CD8-positive, alpha-beta memory T cell (primary cell): ENCODE measurements around the gene CD1C. TPM values are rescaled to one million over a fixed set of nuclear protein-coding genes. Genes with fewer than 3 reads are reported as not detected.

Experiments
- CTCF ChIA-PET: fragments of 350-600 bp; sonication (Branson Sonifier 250); formaldehyde crosslinking; loops from one replicate; lab custom pipeline; 2021; ENCODE audit warnings: antibody characterized with exemption; lab: Charles Lee
- POLR2A ChIA-PET: fragments of 350-600 bp; sonication (Branson Sonifier 250); formaldehyde crosslinking; loops from one replicate; lab custom pipeline; 2021; ENCODE audit warnings: antibody characterized with exemption; lab: Charles Lee
- DNase-seq, 5 donors: peaks; one replicate each; pipeline versions ENCODE4 v3.0.0 to v3.0.0-alpha.2; 2020 to 2022; ENCODE audit warnings: mixed read lengths in 1 of 5
- H3K27ac ChIP-seq: one replicate; pipeline ENCODE4 v1.7.0; 2013; ENCODE audit warnings: low read depth, mild to moderate bottlenecking, low read length, moderate library complexity
- H3K27me3 ChIP-seq: 2 replicates; pipeline ENCODE4 v1.7.0; 2013; ENCODE audit warnings: low read length, mild to moderate bottlenecking; ENCODE audit not compliant: insufficient read depth, poor library complexity, severe bottlenecking
- H3K36me3 ChIP-seq: 2 replicates; pipeline ENCODE4 v1.7.0; 2013; ENCODE audit warnings: mild to moderate bottlenecking, low read length, moderate library complexity; ENCODE audit not compliant: insufficient read depth
- H3K4me1 ChIP-seq: 2 replicates; pipeline ENCODE4 v1.7.0; 2013; ENCODE audit warnings: mild to moderate bottlenecking, low read length, moderate library complexity; ENCODE audit not compliant: insufficient read depth
- H3K4me3 ChIP-seq: 2 replicates; pipeline ENCODE4 v1.7.0; 2013; ENCODE audit warnings: mild to moderate bottlenecking, low read length
- H3K9me3 ChIP-seq: 2 replicates; pipeline ENCODE4 v1.7.0; 2013; ENCODE audit warnings: mild to moderate bottlenecking, low read length
- H3K27ac Mint-ChIP-seq, 8 donors: one replicate each; pipeline ENCODE4 v1.8.0; 2020 to 2021; ENCODE audit warnings: mixed read lengths in 8 of 8, mild to moderate bottlenecking in 6 of 8, inconsistent platforms in 3 of 8, moderate library complexity in 3 of 8
- H3K27me3 Mint-ChIP-seq, 2 donors: one replicate each; pipeline ENCODE4 v1.8.0; 2020 to 2021; ENCODE audit warnings: mixed read lengths in 2 of 2, mild to moderate bottlenecking in 1 of 2, moderate library complexity in 1 of 2
- H3K36me3 Mint-ChIP-seq, 3 donors: one replicate each; pipeline ENCODE4 v1.8.0; 2020 to 2021; ENCODE audit warnings: mixed read lengths in 3 of 3, inconsistent platforms in 1 of 3, mild to moderate bottlenecking in 1 of 3
- H3K4me1 Mint-ChIP-seq, 3 donors: one replicate each; pipeline ENCODE4 v1.8.0; 2020 to 2021; ENCODE audit warnings: mixed read lengths in 3 of 3, inconsistent platforms in 1 of 3, mild to moderate bottlenecking in 1 of 3
- H3K4me3 Mint-ChIP-seq, 7 donors: one replicate each; pipeline ENCODE4 v1.8.0; 2020 to 2021; ENCODE audit warnings: mixed read lengths in 7 of 7, mild to moderate bottlenecking in 6 of 7, moderate library complexity in 4 of 7, inconsistent platforms in 2 of 7
- H3K9me3 Mint-ChIP-seq, 5 donors: one replicate each; pipeline ENCODE4 v1.8.0; 2020 to 2022; ENCODE audit warnings: mixed read lengths in 5 of 5, mild to moderate bottlenecking in 3 of 5, moderate library complexity in 2 of 5, inconsistent platforms in 1 of 5
- polyA plus RNA-seq: library from polyadenylated mRNA; unstranded; fragments of 300-500 nt; fragmentation: Illumina TruSeq; gene quantifications from one replicate; pipeline ENCODE4 v1.2.3, GENCODE V29; 2021
- total RNA-seq, 2 experiments: library from RNA; stranded (reverse); gene quantifications; one replicate each; pipeline ENCODE4 v1.2.3, GENCODE V29; 2021

Gene CD1C
- total and polyA plus RNA-seq, 3 experiments from 2014 or later: 0.31 to 0.37 TPM; not detected in 1

DNA sequence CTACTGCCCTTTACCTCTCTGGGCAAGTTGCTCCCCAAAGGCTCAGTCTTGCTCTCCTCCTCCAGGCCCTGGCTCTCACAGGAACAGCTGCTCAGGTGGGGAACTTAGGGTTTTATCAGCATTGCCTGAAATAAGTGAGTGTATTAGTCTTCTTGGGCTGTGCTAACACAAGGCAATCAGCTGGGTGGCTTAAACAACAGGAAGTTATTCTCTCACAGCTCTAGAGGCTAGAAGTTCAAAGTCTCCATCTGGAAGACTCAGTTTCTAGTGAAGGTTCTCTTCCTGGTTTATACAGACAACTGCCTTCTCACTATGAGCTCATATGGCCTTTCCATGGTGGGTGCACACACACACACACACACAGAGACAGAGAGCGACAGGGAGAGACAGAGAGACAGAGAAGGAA is 2.8 kb upstream of the CD1C start:
- ChIA-PET POLR2A (no interaction called here), CTCF (no interaction called here)
- Mint-ChIP-seq H3K36me3 (no peaks in the 10 kb centered on the region), H3K27me3 (peaks cover 14 to 42% of the 10 kb centered on the region in 2 donors), H3K9me3 (peaks cover 0 to 6% (median 4%) of the 10 kb centered on the region in 5 donors), H3K27ac (no peak overlapping the region), H3K4me3 (no peak overlapping the region), H3K4me1 (peaks cover 9 to 11% (median 10%) of the 10 kb centered on the region in 3 donors)
- Histone ChIP-seq H3K4me3 (no peak overlapping the region), H3K27me3 (no peaks in the 10 kb centered on the region), H3K27ac (no peak overlapping the region), H3K9me3 (no peaks in the 10 kb centered on the region), H3K4me1 (no peaks in the 10 kb centered on the region), H3K36me3 (no peaks in the 10 kb centered on the region)
- DNase-seq: no peak

DNA sequence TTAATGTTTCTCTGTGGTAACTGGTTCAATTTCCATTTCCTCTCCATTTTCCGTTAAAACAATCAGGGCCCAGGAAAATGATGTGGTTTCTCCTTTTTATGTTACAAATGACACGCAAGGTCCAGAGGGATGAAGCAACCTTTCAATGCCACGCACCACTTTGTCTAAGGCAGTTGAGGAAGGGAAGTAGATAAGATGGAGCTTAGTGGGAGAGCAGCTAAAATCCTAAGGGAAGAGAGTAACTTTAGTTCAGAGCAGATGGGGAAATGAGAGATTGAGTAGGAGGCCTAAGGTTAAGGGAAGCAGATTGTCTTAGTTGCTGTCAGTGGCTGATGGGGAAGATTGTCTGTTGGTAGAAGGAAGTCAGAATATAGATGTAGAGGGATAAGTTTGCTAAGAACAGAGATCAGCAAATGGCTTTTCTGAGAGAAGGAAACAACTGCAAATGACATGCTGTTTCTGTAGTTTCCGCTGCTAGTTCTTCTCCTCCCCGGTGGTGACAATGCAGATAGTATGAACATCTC is 660 bp downstream of the CD1C start:
- no peak for DNase-seq
- H3K27ac ChIP-seq: no peak overlapping the region
- H3K9me3 Mint-ChIP-seq: no peaks in the 10 kb centered on the region
- no peaks in the 10 kb centered on the region for H3K36me3 ChIP-seq
- no peaks in the 10 kb centered on the region for H3K9me3 ChIP-seq
- H3K27me3 Mint-ChIP-seq: peaks cover 7 to 27% of the 10 kb centered on the region in 2 donors
- no peak overlapping the region for H3K4me3 Mint-ChIP-seq
- H3K4me1 Mint-ChIP-seq: peaks cover 6 to 9% (median 7%) of the 10 kb centered on the region in 3 donors
- H3K4me1 ChIP-seq: no peaks in the 10 kb centered on the region
- no peak overlapping the region for H3K27ac Mint-ChIP-seq
- H3K36me3 Mint-ChIP-seq: no peaks in the 10 kb centered on the region
- H3K27me3 ChIP-seq: no peaks in the 10 kb centered on the region
- POLR2A ChIA-PET: no interaction called here
- CTCF ChIA-PET: no interaction called here
- no peak overlapping the region for H3K4me3 ChIP-seq

GRCh38 chr1:158295791-158296190 is 6.1 kb downstream of the CD1C start:
- ChIA-PET POLR2A (no interaction called here), CTCF (interaction anchor here (1.3 kb wide), 1 partner anchor 35 kb away, joined by 3 read pairs; no protein-coding TSS in a partner anchor)
- Histone ChIP-seq H3K27ac (no peak overlapping the region), H3K9me3 (no peaks in the 10 kb centered on the region), H3K36me3 (no peaks in the 10 kb centered on the region), H3K27me3 (no peaks in the 10 kb centered on the region), H3K4me1 (no peaks in the 10 kb centered on the region), H3K4me3 (no peak overlapping the region)
- Mint-ChIP-seq H3K27me3 (peaks cover 20 to 36% of the 10 kb centered on the region in 2 donors), H3K9me3 (peaks cover 13 to 28% (median 21%) of the 10 kb centered on the region in 5 donors), H3K36me3 (peaks cover 0 to 6% (median 2%) of the 10 kb centered on the region in 3 donors), H3K4me3 (no peak overlapping the region), H3K4me1 (no peaks in the 10 kb centered on the region), H3K27ac (no peak overlapping the region)
- no peak for DNase-seq

- Mint-ChIP-seq H3K36me3 (no peaks in the 10 kb centered on the region), H3K27ac (no peak overlapping the region), H3K4me1 (no peaks in the 10 kb centered on the region), H3K4me3 (no peak overlapping the region), H3K27me3 (peaks cover 7 to 8% of the 10 kb centered on the region in 2 donors), H3K9me3 (peaks cover 7 to 27% (median 12%) of the 10 kb centered on the region in 5 donors)
- Histone ChIP-seq H3K36me3 (no peaks in the 10 kb centered on the region), H3K4me3 (no peak overlapping the region), H3K9me3 (no peaks in the 10 kb centered on the region), H3K27ac (no peak overlapping the region), H3K4me1 (no peaks in the 10 kb centered on the region), H3K27me3 (no peaks in the 10 kb centered on the region)
- ChIA-PET CTCF (no interaction called here), POLR2A (no interaction called here)
- no peak for DNase-seq
Measured at GRCh38 chr1:158310623-158311022, 20.9 kb downstream of the CD1C start.

DNA sequence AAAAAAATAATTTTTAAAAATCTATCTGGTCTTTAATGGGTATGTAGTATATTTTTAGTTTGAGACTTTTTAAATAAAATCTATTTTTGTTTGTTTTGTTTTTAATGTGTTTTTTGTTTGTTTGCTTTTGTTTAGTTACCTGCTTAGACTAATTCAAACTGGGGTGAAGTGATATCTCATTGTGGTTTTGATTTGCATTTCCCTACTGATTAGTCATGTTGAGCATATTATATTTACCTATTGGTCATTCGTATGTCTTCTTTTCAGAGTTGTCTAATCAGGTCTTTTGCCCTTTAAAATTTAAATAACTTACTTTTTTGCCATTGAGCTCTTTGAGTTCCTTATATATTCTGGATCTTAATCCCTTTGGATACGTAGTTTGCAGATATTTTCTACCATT is 21.3 kb downstream of the CD1C start:
- Histone ChIP-seq H3K27ac (no peak overlapping the region), H3K4me3 (no peak overlapping the region), H3K36me3 (no peaks in the 10 kb centered on the region), H3K27me3 (no peaks in the 10 kb centered on the region), H3K9me3 (no peaks in the 10 kb centered on the region), H3K4me1 (no peaks in the 10 kb centered on the region)
- DNase-seq: no peak
- Mint-ChIP-seq H3K4me3 (no peak overlapping the region), H3K27ac (no peak overlapping the region), H3K36me3 (no peaks in the 10 kb centered on the region), H3K27me3 (peaks cover 7% of the 10 kb centered on the region in 2 donors), H3K4me1 (no peaks in the 10 kb centered on the region), H3K9me3 (peaks cover 10 to 29% (median 12%) of the 10 kb centered on the region in 5 donors)
- ChIA-PET CTCF (no interaction called here), POLR2A (no interaction called here)

DNA sequence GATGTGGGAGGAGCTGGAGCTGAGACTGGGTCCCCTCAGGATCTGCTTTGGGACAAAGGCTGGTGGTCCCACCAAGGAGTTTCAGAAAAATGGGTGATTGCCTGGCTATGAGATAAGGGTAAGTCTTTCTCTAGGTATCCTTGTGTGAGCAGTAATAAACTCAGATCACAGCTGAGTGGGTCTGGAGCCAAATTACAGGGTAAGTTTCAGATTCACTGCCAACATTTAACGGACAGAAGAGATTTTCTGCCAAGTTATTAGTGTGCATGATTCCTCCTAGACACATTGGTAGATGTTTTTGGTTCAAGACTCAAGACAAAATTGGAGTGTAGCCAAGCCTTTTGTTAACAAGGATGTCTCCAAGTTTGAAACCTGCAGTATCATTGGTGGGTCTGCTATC is 34.1 kb downstream of the CD1C start:
- H3K27me3 ChIP-seq: no peaks in the 10 kb centered on the region
- Mint-ChIP-seq H3K27ac (no peak overlapping the region), H3K9me3 (peaks cover 0 to 9% (median 3%) of the 10 kb centered on the region in 5 donors), H3K4me3 (no peak overlapping the region), H3K36me3 (no peaks in the 10 kb centered on the region), H3K27me3 (peaks cover 2 to 41% of the 10 kb centered on the region in 2 donors), H3K4me1 (no peaks in the 10 kb centered on the region)
- no peaks in the 10 kb centered on the region for H3K4me1 ChIP-seq
- H3K27ac ChIP-seq: no peak overlapping the region
- CTCF ChIA-PET: no interaction called here
- no peak overlapping the region for H3K4me3 ChIP-seq
- no peaks in the 10 kb centered on the region for H3K9me3 ChIP-seq
- H3K36me3 ChIP-seq: no peaks in the 10 kb centered on the region
- POLR2A ChIA-PET: no interaction called here
- DNase-seq: no peak

DNA sequence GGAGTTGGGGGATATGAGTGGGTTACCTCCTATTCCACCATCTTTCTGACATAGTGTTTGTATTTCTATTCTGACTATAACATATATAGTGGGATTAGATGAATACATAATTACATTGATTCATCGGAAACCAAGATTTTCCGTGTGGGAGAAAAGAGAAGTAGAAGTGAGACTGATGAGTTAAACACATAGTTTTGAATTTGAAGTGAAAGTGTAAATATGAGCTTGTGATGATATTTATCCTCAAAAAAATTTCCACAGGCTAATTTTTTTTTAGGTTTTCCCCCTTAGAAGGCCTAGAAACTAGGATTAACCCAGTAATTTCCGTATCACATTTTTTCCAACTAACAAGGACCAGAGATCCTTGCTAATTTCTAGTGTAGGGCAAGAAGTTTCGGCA is 34.7 kb downstream of the CD1C start:
- no peak for DNase-seq
- no peaks in the 10 kb centered on the region for H3K9me3 ChIP-seq
- no peak overlapping the region for H3K4me3 ChIP-seq
- ChIA-PET CTCF (no interaction called here), POLR2A (no interaction called here)
- H3K27me3 ChIP-seq: no peaks in the 10 kb centered on the region
- H3K9me3 Mint-ChIP-seq: peaks cover 0 to 9% (median 3%) of the 10 kb centered on the region in 5 donors
- H3K27ac ChIP-seq: no peak overlapping the region
- no peaks in the 10 kb centered on the region for H3K36me3 ChIP-seq
- no peaks in the 10 kb centered on the region for H3K36me3 Mint-ChIP-seq
- no peaks in the 10 kb centered on the region for H3K4me1 Mint-ChIP-seq
- H3K4me3 Mint-ChIP-seq: no peak overlapping the region
- peaks cover 2 to 46% of the 10 kb centered on the region in 2 donors for H3K27me3 Mint-ChIP-seq
- H3K4me1 ChIP-seq: no peaks in the 10 kb centered on the region
- H3K27ac Mint-ChIP-seq: no peak overlapping the region

DNA sequence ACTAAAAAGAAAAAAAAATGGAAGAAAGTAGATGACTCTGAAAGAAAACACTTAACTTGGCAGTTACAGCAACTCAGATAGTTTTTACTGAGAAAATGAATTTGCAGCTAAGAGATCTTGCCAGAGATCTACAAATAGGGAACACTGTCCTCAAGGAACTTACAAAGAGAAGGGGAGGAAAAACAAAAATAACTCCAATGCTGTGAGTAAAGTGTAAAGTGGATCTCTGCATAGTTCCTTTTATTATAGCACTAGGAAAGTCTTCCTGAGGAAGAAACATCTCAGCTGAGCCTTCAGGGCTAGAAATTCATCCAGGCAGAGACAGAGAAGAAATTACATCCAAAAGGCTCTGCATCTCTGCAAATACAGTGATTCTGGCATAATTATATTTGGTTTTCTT is 37.8 kb downstream of the CD1C start:
- no peaks in the 10 kb centered on the region for H3K4me1 Mint-ChIP-seq
- H3K4me3 Mint-ChIP-seq: no peak overlapping the region
- no peak overlapping the region for H3K4me3 ChIP-seq
- H3K36me3 Mint-ChIP-seq: no peaks in the 10 kb centered on the region
- CTCF ChIA-PET: no interaction called here
- peaks cover 0 to 9% (median 3%) of the 10 kb centered on the region in 5 donors for H3K9me3 Mint-ChIP-seq
- H3K36me3 ChIP-seq: no peaks in the 10 kb centered on the region
- POLR2A ChIA-PET: no interaction called here
- DNase-seq: no peak
- peaks cover 0 to 37% of the 10 kb centered on the region in 2 donors for H3K27me3 Mint-ChIP-seq
- H3K27ac ChIP-seq: no peak overlapping the region
- no peaks in the 10 kb centered on the region for H3K9me3 ChIP-seq
- H3K27me3 ChIP-seq: no peaks in the 10 kb centered on the region
- H3K27ac Mint-ChIP-seq: peak overlapping the region in 1 of 8 donors; percentile 12
- H3K4me1 ChIP-seq: no peaks in the 10 kb centered on the region
